GM19438 (cell line): ENCODE measurements around the gene TRIM40.

Source experiments
- ATAC-seq: cut with Tn5 transposase; IDR thresholded peaks from one replicate; pipeline ENCODE4 v1.9.1; 2021; ENCODE audit warnings: low read depth; ENCODE audit not compliant: unreplicated experiment

Gene TRIM40

DNA sequence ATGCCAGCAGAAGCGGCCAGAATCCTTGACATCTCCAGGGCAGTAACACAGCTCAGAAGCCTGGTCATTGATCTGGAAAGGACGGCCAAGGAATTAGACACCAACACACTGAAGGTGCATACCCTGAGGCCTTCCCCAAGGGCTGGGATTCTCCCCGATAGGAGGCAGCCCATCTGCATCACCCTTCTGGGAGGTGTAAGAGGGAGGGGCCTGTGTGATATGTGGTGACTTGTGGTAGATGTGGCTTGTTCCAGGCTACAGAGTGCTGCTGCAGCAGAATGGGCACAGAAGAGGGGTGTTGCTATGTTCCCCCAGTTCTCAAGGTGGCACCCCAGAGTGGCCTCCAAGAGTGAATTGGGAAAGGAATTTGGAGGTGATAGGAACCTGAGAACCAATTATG, 11.2 kb downstream of the TRIM40 start:
- ATAC-seq = no peak

- ATAC-seq = no peak
Observed at GRCh38 chr6:30149234-30149633, 13.3 kb downstream of the TRIM40 start.

GRCh38 chr6:30149858-30150550, 14.1 kb downstream of the TRIM40 start:
- ATAC-seq = no peak

DNA sequence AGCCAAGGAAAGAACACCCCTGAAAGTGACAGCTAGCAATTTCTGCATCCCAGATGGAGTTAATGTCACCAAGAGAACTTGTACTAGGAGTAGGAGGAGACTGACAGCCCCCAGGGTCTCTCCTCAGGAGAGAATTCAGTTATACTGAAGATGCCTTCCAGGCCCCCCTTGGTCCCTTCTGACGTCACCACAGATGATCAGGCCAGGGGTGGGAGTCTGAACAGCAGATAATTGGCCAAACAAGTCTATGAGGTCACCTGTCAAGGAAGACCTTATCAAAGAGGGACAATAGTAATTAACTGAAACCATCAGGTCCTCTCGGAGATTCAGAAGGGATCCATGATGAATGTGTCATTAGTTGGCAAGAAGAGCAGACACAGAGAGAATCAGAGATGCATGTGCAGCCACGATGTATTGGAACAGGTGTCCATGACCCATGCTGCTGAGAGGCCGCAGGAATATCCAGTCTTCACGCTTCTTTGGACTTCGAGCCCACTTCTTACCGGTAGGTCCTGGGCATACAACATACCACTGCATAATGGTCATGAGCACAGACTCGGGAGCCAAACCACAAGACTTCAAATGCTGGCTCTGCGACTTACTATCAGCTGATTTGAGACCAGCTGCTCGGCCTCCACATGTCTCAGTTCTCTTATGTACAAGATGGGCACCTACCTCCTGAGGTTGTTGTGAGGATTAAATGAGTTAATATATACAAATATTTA, 14.9 kb downstream of the TRIM40 start:
- ATAC-seq = no peak

GRCh38 chr6:30151580-30151979, 15.6 kb downstream of the TRIM40 start:
- ATAC-seq = no peak

DNA sequence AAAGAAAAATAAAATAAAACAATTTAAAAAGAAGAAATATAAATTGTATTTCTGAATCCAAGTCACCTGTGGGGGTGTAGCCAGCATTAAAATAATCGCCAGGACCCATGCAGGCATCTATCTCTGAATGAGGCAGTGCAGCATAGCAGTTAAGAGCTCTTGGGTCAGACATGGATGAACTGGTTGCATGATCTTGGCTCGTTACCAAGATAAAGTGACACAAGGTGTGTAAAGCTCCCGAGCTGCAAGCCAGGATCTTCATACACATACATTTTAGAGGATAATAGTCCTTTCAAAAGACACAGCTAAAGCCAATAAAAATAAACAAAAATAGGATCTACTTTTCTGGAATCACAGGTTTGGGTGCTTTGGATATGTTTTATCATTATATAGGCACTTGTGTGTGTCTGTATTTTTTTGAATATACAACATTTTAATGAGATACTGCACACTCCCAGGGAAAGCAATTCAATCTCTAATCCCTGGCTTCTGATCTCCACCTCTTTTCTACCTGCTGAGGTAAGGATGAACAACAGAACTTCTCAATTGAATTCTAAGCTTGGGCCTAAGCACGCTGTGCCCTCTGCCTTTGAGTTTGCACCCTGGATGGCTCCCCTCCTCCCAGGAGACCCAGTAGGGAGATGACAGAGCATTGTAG, 16.2 kb downstream of the TRIM40 start:
- no peak for ATAC-seq

- ATAC-seq = no peak
Observed at GRCh38 chr6:30152910-30153610, 17.1 kb downstream of the TRIM40 start.

DNA sequence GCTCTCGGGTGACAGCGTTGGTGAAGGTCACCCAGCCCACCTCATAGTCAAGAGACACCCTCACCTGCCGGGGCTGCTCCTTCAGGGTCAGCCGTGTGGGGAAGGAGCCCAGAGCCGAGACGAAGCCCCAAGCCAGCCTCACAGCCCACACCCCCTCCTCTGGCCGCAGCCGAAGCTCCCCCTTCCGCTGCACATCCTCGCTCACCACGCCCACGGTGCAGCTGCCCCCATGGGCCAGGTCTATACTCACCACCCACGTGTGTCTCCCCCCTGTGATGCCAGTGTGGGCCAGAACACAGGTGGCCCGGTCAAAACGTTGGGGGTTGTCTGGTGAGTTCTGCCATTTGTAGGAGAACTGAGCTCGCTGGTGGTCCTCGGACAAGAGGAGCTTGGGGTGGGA, 18.1 kb downstream of the TRIM40 start:
- no peak for ATAC-seq

- ATAC-seq = no peak
Observed at GRCh38 chr6:30154709-30155519, 19.0 kb downstream of the TRIM40 start.

GRCh38 chr6:30155520-30156261, 19.8 kb downstream of the TRIM40 start:
- no peak for ATAC-seq

DNA sequence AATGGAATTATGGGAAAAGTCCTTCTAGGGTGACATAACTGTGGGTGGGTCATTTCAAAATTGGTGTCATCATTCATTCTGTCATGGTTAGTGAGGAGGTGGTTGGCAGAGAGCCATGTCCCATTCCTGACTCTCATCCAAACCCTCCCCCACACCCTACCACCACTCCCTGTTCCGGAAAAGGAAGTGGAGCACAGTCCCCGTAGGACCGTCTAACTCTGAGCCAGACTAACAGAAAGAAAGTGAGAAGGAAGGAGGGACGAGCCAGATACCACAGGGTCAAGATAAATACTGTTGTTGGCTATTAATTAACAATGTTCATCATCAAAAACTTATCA, 20.3 kb downstream of the TRIM40 start:
- no peak for ATAC-seq

DNA sequence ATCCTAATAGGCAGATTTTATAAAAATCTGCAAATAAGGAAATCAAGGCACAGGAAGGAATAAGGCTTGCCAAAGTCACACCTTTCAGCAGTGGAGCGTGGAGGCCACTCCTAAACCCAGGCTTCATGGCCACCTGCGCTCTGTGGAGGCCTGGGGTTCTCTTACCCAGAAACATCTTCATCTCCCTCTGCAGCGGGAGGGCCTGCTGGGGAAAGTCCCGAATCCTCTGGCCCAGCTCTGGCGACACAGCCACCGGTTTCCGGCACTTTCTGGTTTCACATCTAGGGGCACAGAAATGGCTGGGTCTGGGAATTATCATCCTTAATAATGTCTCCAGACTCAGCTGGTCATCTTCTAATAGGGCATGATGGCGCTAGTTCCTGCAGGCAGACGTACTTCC, 20.8 kb downstream of the TRIM40 start:
- no peak for ATAC-seq

DNA sequence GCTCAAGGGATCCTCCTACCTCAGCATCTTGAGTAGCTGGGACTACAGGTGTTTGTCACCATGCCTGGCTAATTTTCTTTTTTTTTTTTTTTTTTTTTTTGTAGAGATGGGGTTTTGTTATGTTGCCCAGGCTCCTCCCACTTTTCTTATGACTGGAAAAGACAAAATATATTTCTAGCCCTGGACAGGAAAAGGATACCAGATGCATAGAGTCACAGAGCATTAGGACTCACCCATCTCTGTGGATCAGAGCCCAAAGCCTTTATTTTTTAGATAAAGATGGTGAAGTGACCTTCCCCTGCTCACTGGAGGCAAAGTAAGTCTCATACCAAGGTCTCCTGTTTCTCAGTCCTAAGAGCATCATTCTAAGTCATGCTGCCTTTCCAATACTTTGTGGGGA, 21.6 kb downstream of the TRIM40 start:
- ATAC-seq = no peak

DNA sequence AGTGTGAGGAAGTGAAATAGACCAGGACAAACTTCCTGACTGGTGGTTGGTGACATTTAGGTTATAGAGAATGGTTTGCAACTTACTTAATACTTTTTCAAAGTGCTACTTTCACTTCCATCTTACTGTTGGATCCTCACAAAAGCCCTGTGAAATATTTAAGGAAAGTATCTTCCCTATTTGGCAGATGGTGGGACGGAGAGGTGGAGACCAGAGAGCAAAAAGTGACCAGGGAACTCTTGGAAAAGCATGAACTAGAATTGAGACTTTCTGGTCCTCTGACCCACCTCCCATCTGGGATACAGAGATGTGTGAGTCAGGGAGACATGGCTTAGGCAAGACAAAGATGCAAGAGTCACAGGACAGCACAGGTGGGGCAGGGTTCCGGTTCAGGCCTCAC, 22.1 kb downstream of the TRIM40 start:
- ATAC-seq = no peak

GRCh38 chr6:30158475-30159040, 22.6 kb downstream of the TRIM40 start:
- no peak for ATAC-seq

DNA sequence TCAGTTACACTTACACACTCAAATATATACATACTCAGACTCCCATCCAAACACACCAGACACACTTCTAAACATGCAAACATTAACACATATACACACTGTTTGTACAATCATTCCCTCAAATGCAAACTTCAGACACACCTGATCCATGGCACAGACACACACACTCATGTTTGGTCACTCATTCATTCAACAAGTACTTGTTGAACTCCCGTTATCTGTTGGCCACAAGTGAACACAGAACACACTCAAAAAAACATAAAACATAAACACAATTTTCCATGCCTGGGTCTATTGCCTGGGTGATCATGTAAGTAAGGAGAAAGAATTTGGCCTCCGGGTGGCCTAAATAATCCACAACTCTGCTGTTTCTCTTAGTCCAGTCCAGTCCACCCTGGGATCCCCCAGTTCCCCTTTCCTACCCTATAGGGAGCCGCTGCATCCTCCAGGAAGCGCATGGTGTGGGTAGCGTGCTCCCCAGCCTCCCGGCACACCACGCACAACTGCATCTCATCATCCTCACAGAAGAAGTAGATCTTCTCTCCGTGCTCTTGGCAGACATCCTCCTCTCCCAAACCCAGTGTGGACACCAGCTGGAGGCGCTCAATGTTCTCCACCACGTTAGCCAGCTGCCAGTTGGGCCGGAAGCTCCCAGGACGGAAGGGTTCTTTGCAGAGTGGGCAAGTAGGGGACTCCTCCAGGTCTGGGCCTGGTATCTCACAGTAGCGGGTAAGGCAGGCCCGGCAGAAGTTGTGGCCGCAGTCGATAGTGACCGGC, 24.3 kb downstream of the TRIM40 start:
- ATAC-seq = no peak

GRCh38 chr6:30160785-30161531, 25.0 kb downstream of the TRIM40 start, which contains the start of gene TRIM10:
TSS of gene TRIM10 (minus strand) at chr6:30161211. CDS start at chr6:30160858, 353 bp downstream.
- no peak for ATAC-seq
